Adrenal gland (tissue), 12 donors: ENCODE measurements around the gene SLC8A3. TPM values are rescaled to one million over a fixed set of nuclear protein-coding genes. Genes with fewer than 3 reads are reported as not detected.

Experiments
- DNase-seq, 7 donors: peaks; one replicate each; pipeline ENCODE4 v3.0.0-alpha.2; 2019 to 2020
- H3K27ac ChIP-seq, 5 donors: fragments of 200-600 bp; sonication (generic) in 4 of 5; 1 replicate in 3 of 5; 2 replicates in 2 of 5; pipeline versions ENCODE4 v1.5.1 to v1.8.0; 2016 to 2020; ENCODE audit warnings: mild to moderate bottlenecking in 1 of 5
- H3K27me3 ChIP-seq: fragments of 200-600 bp; 2 replicates; pipeline ENCODE4 v1.8.0; 2021
- H3K36me3 ChIP-seq, 2 donors: fragments of 200-600 bp; replicated peaks in 1 of 2; 1 replicate in 1 of 2; 2 replicates in 1 of 2; pipeline versions ENCODE4 v1.5.1 to v1.8.0; 2018 to 2022
- H3K4me1 ChIP-seq, 2 donors: fragments of 200-600 bp; replicated peaks in 1 of 2; 1 replicate in 1 of 2; 2 replicates in 1 of 2; pipeline versions ENCODE4 v1.5.1 to v1.8.0; 2018 to 2021
- H3K4me3 ChIP-seq, 4 donors: fragments of 200-600 bp; sonication (generic) in 3 of 4; one replicate each; pipeline ENCODE4 v1.5.1; 2016 to 2018
- H3K9me3 ChIP-seq, 3 donors: fragments of 200-600 bp; sonication (generic) in 1 of 3; replicated peaks in 1 of 3; 1 replicate in 2 of 3; 2 replicates in 1 of 3; pipeline versions ENCODE4 v1.5.1 to v1.8.0; 2016 to 2021
- CTCF ChIP-seq, 6 experiments: fragments of 450-650 bp in 4 of 6; fragments of 200-600 bp in 2 of 6; sonication (generic) in 1 of 6; IDR thresholded peaks; 1 replicate in 5 of 6; 2 replicates in 1 of 6; pipeline versions ENCODE4 v1.5.1 to v1.8.0; 2016 to 2021; ENCODE audit warnings: antibody characterized with exemption in 6 of 6, mild to moderate bottlenecking in 2 of 6, moderate library complexity in 1 of 6
- POLR2A ChIP-seq, 2 donors: fragments of 450-650 bp; IDR thresholded peaks; one replicate each; pipeline ENCODE4 v1.6.1; 2017; ENCODE audit warnings: antibody characterized with exemption in 2 of 2, mild to moderate bottlenecking in 2 of 2, moderate library complexity in 1 of 2
- WGBS, 4 donors: extraction: QIAGEN DNeasy Blood & Tissue Kit in 2 of 4; methylation state at CpG; one replicate each; pipeline versions ENCODE4 v1.1.5 to v1.1.7; 2013 to 2017; 5-methylcytosine and 5-hydroxymethylcytosine counted together
- intact Hi-C, 2 donors: fragments of 100-400 bp; cut with DNase I; formaldehyde crosslinking; loops; one replicate each; pipeline versions ENCODE4 v1.14.1 to v1.15.0; 2022 to 2023
- polyA plus RNA-seq, 3 donors: library from polyadenylated mRNA; stranded (reverse); fragments of 200-250 nt in 2 of 3; fragments of 350-450 nt in 1 of 3; fragmentation: Illumina TruSeq in 1 of 3; extraction: RNeasy Lipid Tissue Mini Kit (QIAGEN cat#74804) in 1 of 3; gene quantifications; one replicate each; pipeline ENCODE4 v1.2.3, GENCODE V29; 2013 to 2014
- total RNA-seq, 9 donors: library from RNA; depleted of rRNA in 4 of 9; stranded (reverse); fragments of >200 nt in 4 of 9; fragments of 120-200 nt in 1 of 9; fragmentation: NEBNext Ultra II Directional in 1 of 9; extraction: Animal tissue kit (Norgen Biotek cat#: 25700) in 1 of 9; gene quantifications; one replicate each; pipeline versions ENCODE4 v1.1.0 to v1.2.4, GENCODE V29; 2013 to 2023
- donor health status: healthy with polysubstance abuse.
- donor health status: Bipolar disorder and iron deficiency.
- donor health status: DM: yes; HTN: yes; CAD: no.
- donor health status: DM: no; HTN: no; CAD: no.
- donor health status: DM: no; HTN: no; CAD: no.
- donor health status: DM: yes; HTN: yes; CAD: no.

Gene SLC8A3
- total and polyA plus RNA-seq, 12 donors = 0.08 to 2.1 (median 0.62) TPM; not detected in 4

- intact Hi-C loops = no loop called here
- 50 to 70% (median 59%) methylated on average over 1 of the region's 1 CpG for WGBS, 4 donors
- H3K27me3 ChIP-seq = no peaks in the 10 kb centered on the region
These were observed 7.5 kb downstream of the SLC8A3 start for GRCh38 chr14:70181276-70181675.

GRCh38 chr14:70180718-70181117 is 8.0 kb downstream of the SLC8A3 start:
- TF ChIP-seq POLR2A (IDR thresholded peaks at IDR 0.05) = no peak
- TF ChIP-seq CTCF (IDR thresholded peaks at IDR 0.05) = no peak
- H3K4me1 ChIP-seq = no peaks in the 10 kb centered on the region
- WGBS, 4 donors = 61 to 100% (median 77%) methylated on average over 1 of the region's 1 CpG

More at GRCh38 chr14:70181276-70181675, 7.5 kb downstream of the SLC8A3 start:
- Histone ChIP-seq H3K4me1 (no peaks in the 10 kb centered on the region), H3K27ac (no peak overlapping the region), H3K36me3 (no peaks in the 10 kb centered on the region), H3K4me3 (no peak overlapping the region), H3K9me3 (no peaks in the 10 kb centered on the region)
- TF ChIP-seq POLR2A (IDR thresholded peaks at IDR 0.05) (no peak), CTCF (IDR thresholded peaks at IDR 0.05) (no peak)
- no peak for DNase-seq

GRCh38 chr14:70177081-70177800 is 11.5 kb downstream of the SLC8A3 start:
- DNase-seq = no peak
- no peak for TF ChIP-seq CTCF (IDR thresholded peaks at IDR 0.05)
- TF ChIP-seq POLR2A (IDR thresholded peaks at IDR 0.05) = no peak
- no peaks in the 10 kb centered on the region for H3K27me3 ChIP-seq
- no peak overlapping the region for H3K27ac ChIP-seq
- H3K4me3 ChIP-seq = no peak overlapping the region
- no peaks in the 10 kb centered on the region for H3K9me3 ChIP-seq
- intact Hi-C loops = no loop called here
- no peaks in the 10 kb centered on the region for H3K4me1 ChIP-seq
- WGBS, 4 donors = 68 to 76% (median 70%) methylated on average over 3 of the region's 3 CpGs
- H3K36me3 ChIP-seq = no peaks in the 10 kb centered on the region

More at GRCh38 chr14:70180718-70181117, 8.0 kb downstream of the SLC8A3 start:
- Histone ChIP-seq H3K27ac (no peak overlapping the region), H3K36me3 (no peaks in the 10 kb centered on the region), H3K4me3 (no peak overlapping the region), H3K9me3 (no peaks in the 10 kb centered on the region), H3K27me3 (no peaks in the 10 kb centered on the region)
- DNase-seq = no peak
- intact Hi-C loops = no loop called here

GRCh38 chr14:70173569-70173968 is 15.2 kb downstream of the SLC8A3 start:
- DNase-seq = no peak
- H3K36me3 ChIP-seq = no peaks in the 10 kb centered on the region
- H3K27me3 ChIP-seq = no peaks in the 10 kb centered on the region
- intact Hi-C loops = no loop called here
- H3K4me1 ChIP-seq = no peaks in the 10 kb centered on the region
- TF ChIP-seq POLR2A (IDR thresholded peaks at IDR 0.05) (no peak), CTCF (IDR thresholded peaks at IDR 0.05) (no peak)
- no peak overlapping the region for H3K4me3 ChIP-seq
- no peak overlapping the region for H3K27ac ChIP-seq
- 69 to 84% (median 76%) methylated on average over 6 of the region's 6 CpGs for WGBS, 4 donors
- H3K9me3 ChIP-seq = no peaks in the 10 kb centered on the region
